ENCODE results near the gene PCED1B. TPM values are rescaled to one million over a fixed set of nuclear protein-coding genes. Genes with fewer than 3 reads are reported as not detected.
"Not testable (repeated sequence)": the region's sequence is repeated elsewhere in the genome, so short reads cannot be mapped to it uniquely, and the experiment has no call there.

The PCED1B gene
- total and polyA plus RNA-seq, 2 donors from 2014 or later = 2.8 to 9.2 TPM

GRCh38 chr12:47200446-47200845 is 121.0 kb downstream of the PCED1B start:
- Histone ChIP-seq H3K36me3 (ENCODE audit: control insufficient read depth in 2 of 3, insufficient read depth in 3 of 3, low read length in 3 of 3) (no peaks in the 10 kb centered on the region), H3K4me3 (ENCODE audit: low read length in 3 of 3) (no peak overlapping the region), H3K9ac (ENCODE audit: low read length in 3 of 3) (no peak overlapping the region), H3K27ac (ENCODE audit: low read depth in 2 of 2, low read length in 2 of 2) (no peak overlapping the region), H3K9me3 (ENCODE audit: control insufficient read depth in 2 of 3, insufficient read depth in 1 of 3, low read length in 3 of 3) (no peaks in the 10 kb centered on the region), H3K27me3 (ENCODE audit: control insufficient read depth, insufficient read depth, low read length) (no peaks in the 10 kb centered on the region), H3K4me1 (ENCODE audit: control insufficient read depth in 2 of 3, insufficient read depth in 2 of 3, low read depth in 1 of 3, low read length in 3 of 3) (no peaks in the 10 kb centered on the region)
- no peak for FAIRE-seq
- DNase-seq = no peak
- intact Hi-C loops (cut with DNase I) = no loop called here
- no peak for TF ChIP-seq CTCF (IDR thresholded peaks at IDR 0.05; ENCODE audit: borderline replicate concordance, extremely low read depth, insufficient read depth)

GRCh38 chr12:47201190-47201589 is 121.8 kb downstream of the PCED1B start:
- H3K27me3 ChIP-seq (ENCODE audit: control insufficient read depth, insufficient read depth, low read length); H3K36me3 ChIP-seq (ENCODE audit: control insufficient read depth in 2 of 3, insufficient read depth in 3 of 3, low read length in 3 of 3); H3K4me1 ChIP-seq (ENCODE audit: control insufficient read depth in 2 of 3, insufficient read depth in 2 of 3, low read depth in 1 of 3, low read length in 3 of 3); H3K9ac ChIP-seq (ENCODE audit: low read length in 3 of 3); DNase-seq; intact Hi-C loops (cut with DNase I); H3K9me3 ChIP-seq (ENCODE audit: control insufficient read depth in 2 of 3, insufficient read depth in 1 of 3, low read length in 3 of 3); FAIRE-seq; H3K4me3 ChIP-seq (ENCODE audit: low read length in 3 of 3); H3K27ac ChIP-seq (ENCODE audit: low read depth in 2 of 2, low read length in 2 of 2): not testable (repeated sequence)

GRCh38 chr12:47202176-47202575 is 122.8 kb downstream of the PCED1B start:
- TF ChIP-seq CTCF (IDR thresholded peaks at IDR 0.05; ENCODE audit: borderline replicate concordance, extremely low read depth, insufficient read depth) = no peak
- intact Hi-C loops (cut with DNase I) = no loop called here
- Histone ChIP-seq H3K27ac (ENCODE audit: low read depth in 2 of 2, low read length in 2 of 2) (no peak overlapping the region), H3K9ac (ENCODE audit: low read length in 3 of 3) (no peak overlapping the region), H3K9me3 (ENCODE audit: control insufficient read depth in 2 of 3, insufficient read depth in 1 of 3, low read length in 3 of 3) (no peaks in the 10 kb centered on the region), H3K4me1 (ENCODE audit: control insufficient read depth in 2 of 3, insufficient read depth in 2 of 3, low read depth in 1 of 3, low read length in 3 of 3) (no peaks in the 10 kb centered on the region), H3K36me3 (ENCODE audit: control insufficient read depth in 2 of 3, insufficient read depth in 3 of 3, low read length in 3 of 3) (no peaks in the 10 kb centered on the region), H3K4me3 (ENCODE audit: low read length in 3 of 3) (no peak overlapping the region), H3K27me3 (ENCODE audit: control insufficient read depth, insufficient read depth, low read length) (no peaks in the 10 kb centered on the region)
- DNase-seq (no peak), FAIRE-seq (no peak)

- Histone ChIP-seq H3K9me3 (ENCODE audit: control insufficient read depth in 2 of 3, insufficient read depth in 1 of 3, low read length in 3 of 3) (no peaks in the 10 kb centered on the region), H3K4me1 (ENCODE audit: control insufficient read depth in 2 of 3, insufficient read depth in 2 of 3, low read depth in 1 of 3, low read length in 3 of 3) (no peaks in the 10 kb centered on the region), H3K4me3 (ENCODE audit: low read length in 3 of 3) (no peak overlapping the region), H3K27ac (ENCODE audit: low read depth in 2 of 2, low read length in 2 of 2) (no peak overlapping the region), H3K27me3 (ENCODE audit: control insufficient read depth, insufficient read depth, low read length) (no peaks in the 10 kb centered on the region), H3K9ac (ENCODE audit: low read length in 3 of 3) (no peak overlapping the region), H3K36me3 (ENCODE audit: control insufficient read depth in 2 of 3, insufficient read depth in 3 of 3, low read length in 3 of 3) (no peaks in the 10 kb centered on the region)
- DNase-seq = no peak
- no peak for TF ChIP-seq CTCF (IDR thresholded peaks at IDR 0.05; ENCODE audit: borderline replicate concordance, extremely low read depth, insufficient read depth)
- no peak for FAIRE-seq
- intact Hi-C loops (cut with DNase I) = no loop called here
Measured at GRCh38 chr12:47205532-47206449, 126.4 kb downstream of the PCED1B start.
